IMR-90 (cell line): ENCODE results near the gene JAK1. TPM values are rescaled to one million over a fixed set of nuclear protein-coding genes. Genes with fewer than 3 reads are reported as not detected.

Experiments used
- ATAC-seq: fragments of 200-7000 bp; cut with Tn5 transposase; 2 replicates; pipeline ENCODE4 v1.9.1; 2020; ENCODE audit warnings: low read depth, mild to moderate bottlenecking, moderate library complexity
- BruUV-seq: library from RNA; stranded (reverse); fragments of 400-500 nt; replicated peaks from 2 replicates; lab custom pipeline; 2021; lab: Mats Ljungman, UMichigan
- CTCF ChIA-PET: fragments of 300-600 bp; formaldehyde crosslinking; extraction: SDS; loops from one replicate; lab custom pipeline; 2021; ENCODE audit warnings: antibody characterized with exemption; lab: Yijun Ruan, JAX
- POLR2A ChIA-PET: fragments of 300-600 bp; sonication (Branson Sonifier 250); formaldehyde crosslinking; loops from one replicate; lab custom pipeline; 2022; ENCODE audit warnings: antibody characterized with exemption; ENCODE audit not compliant: unreplicated experiment; lab: Charles Lee
- DNase-seq: peaks from one replicate; pipeline ENCODE4 v3.0.0; 2013
- H2AFZ ChIP-seq: replicated peaks from 2 replicates; pipeline ENCODE3; 2013; ENCODE audit warnings: low read length, mild to moderate bottlenecking; ENCODE audit not compliant: poor library complexity
- H2AK5ac ChIP-seq: 2 replicates; pipeline ENCODE4 v1.6.1; 2013; ENCODE audit warnings: low read depth, low read length, inconsistent platforms
- H2AK9ac ChIP-seq: replicated peaks from 2 replicates; pipeline ENCODE3; 2013; ENCODE audit warnings: mild to moderate bottlenecking, low read depth, low read length, moderate library complexity; ENCODE audit not compliant: poor library complexity
- H2BK120ac ChIP-seq: 2 replicates; pipeline ENCODE4 v1.6.1; 2013; ENCODE audit warnings: low read depth, low read length, inconsistent platforms
- H2BK15ac ChIP-seq: 3 replicates; pipeline ENCODE4 v1.6.1; 2013; ENCODE audit warnings: low read depth, low read length, inconsistent platforms
- H2BK20ac ChIP-seq: 2 replicates; pipeline ENCODE4 v1.6.1; 2013; ENCODE audit warnings: low read depth, mild to moderate bottlenecking, inconsistent platforms, low read length, moderate library complexity
- H2BK5ac ChIP-seq: 2 replicates; pipeline ENCODE4 v1.6.1; 2013; ENCODE audit warnings: mild to moderate bottlenecking, low read depth, low read length, inconsistent platforms; ENCODE audit not compliant: poor library complexity, severe bottlenecking
- H3K14ac ChIP-seq: replicated peaks from 2 replicates; pipeline ENCODE4 v1.6.1; 2013; ENCODE audit warnings: low read depth, low read length, inconsistent platforms
- H3K18ac ChIP-seq: 2 replicates; pipeline ENCODE4 v1.6.1; 2013; ENCODE audit warnings: low read depth, low read length, control low read depth
- H3K23ac ChIP-seq: 2 replicates; pipeline ENCODE4 v1.6.1; 2013; ENCODE audit warnings: low read depth, low read length, inconsistent platforms
- H3K27ac ChIP-seq: 2 replicates; pipeline ENCODE4 v1.5.1; 2013; ENCODE audit warnings: mild to moderate bottlenecking, control low read depth, low read length; ENCODE audit not compliant: insufficient read depth
- H3K27me3 ChIP-seq: 2 replicates; pipeline ENCODE4 v1.6.1; 2013; ENCODE audit warnings: low read length; ENCODE audit not compliant: control insufficient read depth, insufficient read depth
- H3K36me3 ChIP-seq: 2 replicates; pipeline ENCODE4 v1.6.1; 2013; ENCODE audit warnings: low read length, mixed read lengths; ENCODE audit not compliant: control insufficient read depth, insufficient read depth
- H3K4ac ChIP-seq: 2 replicates; pipeline ENCODE4 v1.6.1; 2013; ENCODE audit warnings: low read depth, low read length, inconsistent platforms
- H3K4me1 ChIP-seq: 2 replicates; pipeline ENCODE4 v1.6.1; 2013; ENCODE audit warnings: low read length, mixed read lengths; ENCODE audit not compliant: control insufficient read depth, insufficient read depth
- H3K4me2 ChIP-seq: 2 replicates; pipeline ENCODE4 v1.6.1; 2013; ENCODE audit warnings: low read depth, mild to moderate bottlenecking, control low read depth, low read length, moderate library complexity
- H3K4me3 ChIP-seq: 2 replicates; pipeline ENCODE4 v1.5.1; 2013; ENCODE audit warnings: low read depth, mild to moderate bottlenecking, control low read depth, low read length, moderate library complexity; ENCODE audit not compliant: insufficient read depth
- H3K56ac ChIP-seq: 2 replicates; pipeline ENCODE4 v1.6.1; 2013; ENCODE audit warnings: low read length, inconsistent platforms; ENCODE audit not compliant: insufficient read depth; ENCODE audit errors: extremely low read depth
- H3K79me1 ChIP-seq, 2 experiments: 2 replicates each; pipeline ENCODE4 v1.6.1; 2013; ENCODE audit warnings: low read length in 2 of 2, inconsistent platforms in 1 of 2, low read depth in 1 of 2
- H3K9ac ChIP-seq: 2 replicates; pipeline ENCODE4 v1.6.1; 2013; ENCODE audit warnings: low read depth, low read length, control low read depth
- H3K9me1 ChIP-seq: 2 replicates; pipeline ENCODE4 v1.6.1; 2013; ENCODE audit warnings: low read length, inconsistent platforms; ENCODE audit not compliant: insufficient read depth
- H3K9me3 ChIP-seq: 2 replicates; pipeline ENCODE4 v1.6.1; 2013; ENCODE audit warnings: low read length; ENCODE audit not compliant: control insufficient read depth, insufficient read depth
- H4K20me1 ChIP-seq: 2 replicates; pipeline ENCODE4 v1.6.1; 2013; ENCODE audit warnings: low read length, inconsistent platforms; ENCODE audit not compliant: insufficient read depth
- H4K5ac ChIP-seq: 2 replicates; pipeline ENCODE4 v1.6.1; 2013; ENCODE audit warnings: mild to moderate bottlenecking, low read depth, low read length, control low read depth
- H4K8ac ChIP-seq, 2 experiments: 2 replicates each; pipeline ENCODE4 v1.6.1; 2013; ENCODE audit warnings: low read depth in 2 of 2, low read length in 2 of 2, control low read depth in 1 of 2, inconsistent platforms in 1 of 2
- H4K91ac ChIP-seq: 2 replicates; pipeline ENCODE4 v1.6.1; 2013; ENCODE audit warnings: low read depth, low read length, inconsistent platforms; ENCODE audit not compliant: insufficient read depth
- BHLHE40 ChIP-seq: fragments of 150-350 bp; IDR thresholded peaks from 2 replicates; pipeline ENCODE4 v1.6.1; 2016; ENCODE audit warnings: mild to moderate bottlenecking, low read depth, low read length
- CEBPB ChIP-seq: IDR thresholded peaks from 2 replicates; pipeline ENCODE4 v1.6.1; 2012; ENCODE audit warnings: low read depth, low read length, improper control_type of control experiment
- CHD1 ChIP-seq: IDR thresholded peaks from 2 replicates; pipeline ENCODE4 v1.6.1; 2012; ENCODE audit warnings: low read depth, low read length, improper control_type of control experiment
- ELK1 ChIP-seq: fragments of 150-350 bp; IDR thresholded peaks from 2 replicates; pipeline ENCODE4 v1.6.1; 2016; ENCODE audit warnings: low read depth, mild to moderate bottlenecking, low read length, moderate library complexity, borderline replicate concordance
- FOS ChIP-seq: fragments of 150-350 bp; IDR thresholded peaks from 2 replicates; pipeline ENCODE4 v1.6.1; 2016; ENCODE audit warnings: low read depth, low read length
- MAZ ChIP-seq: IDR thresholded peaks from 2 replicates; pipeline ENCODE4 v1.6.1; 2012; ENCODE audit warnings: low read depth, mild to moderate bottlenecking, low read length, improper control_type of control experiment, moderate library complexity, borderline replicate concordance
- MXI1 ChIP-seq: IDR thresholded peaks from 2 replicates; pipeline ENCODE4 v1.6.1; 2012; ENCODE audit warnings: low read depth, mild to moderate bottlenecking, low read length, moderate library complexity, borderline replicate concordance
- NFE2L2 ChIP-seq: fragments of 150-350 bp; IDR thresholded peaks from 2 replicates; pipeline ENCODE4 v1.6.1; 2016; ENCODE audit warnings: low read depth, mild to moderate bottlenecking, low read length
- POLR2A ChIP-seq: IDR thresholded peaks from 2 replicates; pipeline ENCODE4 v1.6.1; 2012; ENCODE audit warnings: mild to moderate bottlenecking, low read depth, low read length
- RAD21 ChIP-seq: IDR thresholded peaks from 2 replicates; pipeline ENCODE4 v1.6.1; 2012; ENCODE audit warnings: low read length, improper control_type of control experiment
- RCOR1 ChIP-seq: IDR thresholded peaks from 2 replicates; pipeline ENCODE4 v1.6.1; 2012; ENCODE audit warnings: mild to moderate bottlenecking, low read length, improper control_type of control experiment; ENCODE audit not compliant: insufficient replicate concordance
- RFX5 ChIP-seq: IDR thresholded peaks from 2 replicates; pipeline ENCODE4 v1.8.0; 2012; ENCODE audit warnings: low read depth, mild to moderate bottlenecking, low read length, moderate library complexity
- SMC3 ChIP-seq: fragments of 150-350 bp; IDR thresholded peaks from 2 replicates; pipeline ENCODE4 v1.6.1; 2016; ENCODE audit warnings: low read depth, mild to moderate bottlenecking, antibody characterized with exemption, low read length, moderate library complexity
- WGBS, 2 experiments: methylation state at CpG; one replicate each; pipeline versions ENCODE4 v1.1.5 to v1.1.7; 2013; ENCODE audit warnings: missing lambda C conversion rate in 2 of 2; ENCODE audit not compliant: insufficient read length in 1 of 2; ENCODE audit errors: extremely low coverage in 2 of 2; 5-methylcytosine and 5-hydroxymethylcytosine counted together
- dilution Hi-C: fragments of 300-500 bp; cut with HindIII; formaldehyde crosslinking; loops from one replicate; pipeline ENCODE4 v1.14.3; 2018; ENCODE audit warnings: low sequenced_read_pairs; ENCODE audit not compliant: unreplicated experiment
- in situ Hi-C: fragments of 300-500 bp; cut with MboI; formaldehyde crosslinking; loops from 3 replicates; pipeline ENCODE4 v1.14.3; 2019; ENCODE audit warnings: low sequenced_read_pairs, inconsistent platforms, mixed read lengths
- intact Hi-C: fragments of 100-400 bp; cut with micrococcal nuclease; formaldehyde crosslinking; loops from 2 replicates; pipeline ENCODE4 v1.10.0; 2022
- polyA plus RNA-seq, 3 experiments: library from polyadenylated mRNA; depleted of rRNA; stranded (reverse); fragments of >200 nt; gene quantifications; 2 replicates each; pipeline ENCODE4 v1.2.3, GENCODE V29; 2012; ENCODE audit warnings: low replicate concordance in 1 of 3
- total RNA-seq: library from RNA; depleted of rRNA; stranded (reverse); fragments of >200 nt; gene quantifications from 2 replicates; pipeline ENCODE4 v1.2.3, GENCODE V29; 2012
- TF ChIP-seq, protein P1 (sequence below): conservative IDR thresholded peaks from 2 replicates; pipeline ENCODE4 v1.5.1; 2012; ENCODE audit warnings: mild to moderate bottlenecking, low read depth, low read length, improper control_type of control experiment
- TF ChIP-seq, protein P2 (sequence below): fragments of 150-350 bp; IDR thresholded peaks from 2 replicates; pipeline ENCODE4 v1.6.1; 2017; ENCODE audit warnings: mild to moderate bottlenecking, antibody characterized with exemption, low read length, low read depth

JAK1 gene
- total and polyA plus RNA-seq, 2 of the 4 experiments (the other 2 are of a cell fraction): 76.9 to 103 TPM

- H3K18ac ChIP-seq: no peak overlapping the region
- H3K27ac ChIP-seq: no peak overlapping the region
- H4K5ac ChIP-seq: no peak overlapping the region
- H2AK9ac ChIP-seq: no peak overlapping the region
- no peak overlapping the region for H3K4ac ChIP-seq
- TF ChIP-seq, protein P1, sequence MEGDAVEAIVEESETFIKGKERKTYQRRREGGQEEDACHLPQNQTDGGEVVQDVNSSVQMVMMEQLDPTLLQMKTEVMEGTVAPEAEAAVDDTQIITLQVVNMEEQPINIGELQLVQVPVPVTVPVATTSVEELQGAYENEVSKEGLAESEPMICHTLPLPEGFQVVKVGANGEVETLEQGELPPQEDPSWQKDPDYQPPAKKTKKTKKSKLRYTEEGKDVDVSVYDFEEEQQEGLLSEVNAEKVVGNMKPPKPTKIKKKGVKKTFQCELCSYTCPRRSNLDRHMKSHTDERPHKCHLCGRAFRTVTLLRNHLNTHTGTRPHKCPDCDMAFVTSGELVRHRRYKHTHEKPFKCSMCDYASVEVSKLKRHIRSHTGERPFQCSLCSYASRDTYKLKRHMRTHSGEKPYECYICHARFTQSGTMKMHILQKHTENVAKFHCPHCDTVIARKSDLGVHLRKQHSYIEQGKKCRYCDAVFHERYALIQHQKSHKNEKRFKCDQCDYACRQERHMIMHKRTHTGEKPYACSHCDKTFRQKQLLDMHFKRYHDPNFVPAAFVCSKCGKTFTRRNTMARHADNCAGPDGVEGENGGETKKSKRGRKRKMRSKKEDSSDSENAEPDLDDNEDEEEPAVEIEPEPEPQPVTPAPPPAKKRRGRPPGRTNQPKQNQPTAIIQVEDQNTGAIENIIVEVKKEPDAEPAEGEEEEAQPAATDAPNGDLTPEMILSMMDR: no peak
- no peak for TF ChIP-seq CHD1
- no peak for TF ChIP-seq MAZ
- TF ChIP-seq ELK1: no peak
- TF ChIP-seq RCOR1: no peak
- TF ChIP-seq SMC3: no peak
- TF ChIP-seq RFX5: no peak
- TF ChIP-seq, protein P2, sequence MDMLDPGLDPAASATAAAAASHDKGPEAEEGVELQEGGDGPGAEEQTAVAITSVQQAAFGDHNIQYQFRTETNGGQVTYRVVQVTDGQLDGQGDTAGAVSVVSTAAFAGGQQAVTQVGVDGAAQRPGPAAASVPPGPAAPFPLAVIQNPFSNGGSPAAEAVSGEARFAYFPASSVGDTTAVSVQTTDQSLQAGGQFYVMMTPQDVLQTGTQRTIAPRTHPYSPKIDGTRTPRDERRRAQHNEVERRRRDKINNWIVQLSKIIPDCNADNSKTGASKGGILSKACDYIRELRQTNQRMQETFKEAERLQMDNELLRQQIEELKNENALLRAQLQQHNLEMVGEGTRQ: no peak
- no peak for TF ChIP-seq POLR2A
- TF ChIP-seq RAD21: no peak
- no peak for TF ChIP-seq CEBPB
- TF ChIP-seq BHLHE40: no peak
- no peak for TF ChIP-seq FOS
- TF ChIP-seq MXI1: no peak
- no peak for TF ChIP-seq NFE2L2
- no peak overlapping the region for H3K14ac ChIP-seq
- dilution Hi-C loops: no loop called here
- DNase-seq (no peak), ATAC-seq (no peak)
- ChIA-PET CTCF (no interaction called here), POLR2A (no interaction called here)
- H3K4me3 ChIP-seq: no peak overlapping the region
- in situ Hi-C loops: no loop called here
- H2AK5ac ChIP-seq: no peak overlapping the region
- H2BK20ac ChIP-seq: no peak overlapping the region
- intact Hi-C loops: no loop called here
- no peaks in the 10 kb centered on the region for H3K27me3 ChIP-seq
- no peak overlapping the region for H3K4me2 ChIP-seq
- H2AFZ ChIP-seq: no peak overlapping the region
- H3K4me1 ChIP-seq: no peaks in the 10 kb centered on the region
- no peak overlapping the region for H2BK5ac ChIP-seq
- no peak overlapping the region for H3K23ac ChIP-seq
- no TSS peak for BruUV-seq
- H3K56ac ChIP-seq: no peak overlapping the region
- no CpG with 5 or more reads among the region's 6 CpGs for WGBS, 2 experiments
- H4K20me1 ChIP-seq: no peaks in the 10 kb centered on the region
- no peaks in the 10 kb centered on the region for H3K9me3 ChIP-seq
- no peak overlapping the region for H2BK15ac ChIP-seq
- H2BK120ac ChIP-seq: no peak overlapping the region
- no peak overlapping the region for H4K91ac ChIP-seq
- no peaks in the 10 kb centered on the region for H3K9me1 ChIP-seq
- H4K8ac ChIP-seq: no peak overlapping the region
- H3K9ac ChIP-seq: no peak overlapping the region
- no peaks in the 10 kb centered on the region for H3K79me1 ChIP-seq
- no peaks in the 10 kb centered on the region for H3K36me3 ChIP-seq
Observed at GRCh38 chr1:64801851-64802523, 164.4 kb downstream of the JAK1 start.
